HEK293 (cell line): ENCODE data around the gene KDM2B.

ENCODE experiments used
- CTCF ChIA-PET: fragments of 350-600 bp; formaldehyde crosslinking; extraction: SDS; loops from one replicate; lab custom pipeline; 2021; ENCODE audit warnings: antibody characterized with exemption; lab: Yijun Ruan, JAX
- POLR2A ChIA-PET: fragments of 300-600 bp; formaldehyde crosslinking; extraction: SDS; loops from one replicate; lab custom pipeline; 2020; ENCODE audit warnings: antibody characterized with exemption, inconsistent platforms; lab: Yijun Ruan, JAX
- H3K27ac ChIP-seq: fragments of 200-500 bp; sonication (Bioruptor generic); 2 replicates; pipeline ENCODE4 v1.5.1; 2014; ENCODE audit warnings: low read depth, low read length, control low read depth, inconsistent platforms; ENCODE audit errors: extremely low read depth
- H3K36me3 ChIP-seq, 2 experiments: fragments of 200-500 bp in 1 of 2; sonication (Bioruptor generic) in 1 of 2; 1 replicate in 1 of 2; 2 replicates in 1 of 2; pipeline ENCODE4 v1.5.1; 2014 to 2017; ENCODE audit warnings: inconsistent platforms in 2 of 2, low read length in 2 of 2; ENCODE audit not compliant: control insufficient read depth in 2 of 2, insufficient read depth in 1 of 2
- H3K4me1 ChIP-seq: fragments of 200-500 bp; sonication (Bioruptor generic); 2 replicates; pipeline ENCODE4 v1.5.1; 2014; ENCODE audit warnings: mild to moderate bottlenecking, low read length, inconsistent platforms; ENCODE audit not compliant: control insufficient read depth, insufficient read depth
- H3K4me3 ChIP-seq: 2 replicates; pipeline ENCODE4 v1.5.1; 2011; ENCODE audit warnings: low read depth, mild to moderate bottlenecking, control low read depth, low read length, moderate library complexity
- H3K9me3 ChIP-seq: fragments of 200-500 bp; sonication (Bioruptor generic); 2 replicates; pipeline ENCODE4 v1.5.1; 2014; ENCODE audit warnings: low read depth, low read length, inconsistent platforms; ENCODE audit not compliant: control insufficient read depth, insufficient read depth
- RBAK ChIP-seq: fragments of 450-650 bp; formaldehyde crosslinking; IDR thresholded peaks from 2 replicates; pipeline ENCODE4 v1.5.1; 2016; ENCODE audit warnings: missing biosample characterization, missing genetic modification characterization
- SALL2 ChIP-seq: fragments of 450-650 bp; formaldehyde crosslinking; IDR thresholded peaks from 2 replicates; pipeline ENCODE4 v1.5.0; 2017; ENCODE audit warnings: missing biosample characterization, mild to moderate bottlenecking, missing genetic modification characterization, borderline replicate concordance
- SCRT2 ChIP-seq: fragments of 450-650 bp; formaldehyde crosslinking; IDR thresholded peaks from 2 replicates; pipeline ENCODE4 v1.5.1; 2016; ENCODE audit warnings: missing biosample characterization, missing genetic modification characterization
- SP2 ChIP-seq: fragments of 450-650 bp; formaldehyde crosslinking; IDR thresholded peaks from 2 replicates; pipeline ENCODE4 v1.5.1; 2016; ENCODE audit warnings: missing biosample characterization, missing genetic modification characterization
- TCF7L2 ChIP-seq: IDR thresholded peaks from 2 replicates; pipeline ENCODE4 v1.6.1; 2011; ENCODE audit warnings: low read depth, mild to moderate bottlenecking, inconsistent platforms, low read length, moderate library complexity, borderline replicate concordance
- ZFP37 ChIP-seq: fragments of 450-650 bp; formaldehyde crosslinking; IDR thresholded peaks from 2 replicates; pipeline ENCODE4 v1.5.1; 2016; ENCODE audit warnings: missing biosample characterization, missing genetic modification characterization
- ZIC2 ChIP-seq: fragments of 450-650 bp; formaldehyde crosslinking; IDR thresholded peaks from 2 replicates; pipeline ENCODE4 v1.5.1; 2016; ENCODE audit warnings: missing biosample characterization, missing genetic modification characterization
- ZNF121 ChIP-seq: fragments of 450-650 bp; formaldehyde crosslinking; IDR thresholded peaks from 2 replicates; pipeline ENCODE4 v1.5.1; 2016; ENCODE audit warnings: missing biosample characterization, missing genetic modification characterization
- ZNF223 ChIP-seq: fragments of 450-650 bp; formaldehyde crosslinking; IDR thresholded peaks from 2 replicates; pipeline ENCODE4 v1.5.1; 2016; ENCODE audit warnings: missing biosample characterization, missing genetic modification characterization
- ZNF366 ChIP-seq: fragments of 450-650 bp; formaldehyde crosslinking; conservative IDR thresholded peaks from 2 replicates; pipeline ENCODE4 v1.5.1; 2016; ENCODE audit warnings: missing biosample characterization, missing genetic modification characterization
- ZNF37A ChIP-seq: fragments of 450-650 bp; IDR thresholded peaks from 2 replicates; pipeline ENCODE4 v1.5.1; 2018; ENCODE audit warnings: missing biosample characterization, missing genetic modification characterization
- ZNF561 ChIP-seq: fragments of 450-650 bp; IDR thresholded peaks from 2 replicates; pipeline ENCODE4 v1.5.1; 2018; ENCODE audit warnings: missing biosample characterization, missing genetic modification characterization, borderline replicate concordance
- ZNF571 ChIP-seq: fragments of 450-650 bp; formaldehyde crosslinking; IDR thresholded peaks from 2 replicates; pipeline ENCODE4 v1.5.0; 2017; ENCODE audit warnings: missing biosample characterization, missing genetic modification characterization
- ZNF76 ChIP-seq: fragments of 450-650 bp; formaldehyde crosslinking; IDR thresholded peaks from 2 replicates; pipeline ENCODE4; 2016; ENCODE audit warnings: low read depth, missing biosample characterization, missing genetic modification characterization, borderline replicate concordance
- ZNF776 ChIP-seq: fragments of 450-650 bp; formaldehyde crosslinking; IDR thresholded peaks from 2 replicates; pipeline ENCODE4 v1.5.0; 2017; ENCODE audit warnings: missing biosample characterization, missing genetic modification characterization, borderline replicate concordance
- ZNF777 ChIP-seq: fragments of 450-650 bp; formaldehyde crosslinking; IDR thresholded peaks from 2 replicates; pipeline ENCODE4 v1.5.1; 2017; ENCODE audit warnings: missing biosample characterization, missing genetic modification characterization, borderline replicate concordance
- TF ChIP-seq, protein P1 (sequence below): fragments of 450-650 bp; formaldehyde crosslinking; IDR thresholded peaks from 2 replicates; pipeline ENCODE4 v1.5.1; 2017; ENCODE audit warnings: missing biosample characterization, missing genetic modification characterization
- TF ChIP-seq, protein P2 (sequence below): fragments of 450-650 bp; formaldehyde crosslinking; IDR thresholded peaks from 2 replicates; pipeline ENCODE4 v1.5.1; 2017; ENCODE audit warnings: missing biosample characterization, mild to moderate bottlenecking, missing genetic modification characterization, moderate library complexity
- TF ChIP-seq, protein P3 (sequence below): fragments of 450-650 bp; formaldehyde crosslinking; IDR thresholded peaks from 2 replicates; pipeline ENCODE4 v1.5.1; 2016; ENCODE audit warnings: missing biosample characterization, missing genetic modification characterization
- TF ChIP-seq, protein P4 (sequence below): fragments of 450-650 bp; formaldehyde crosslinking; IDR thresholded peaks from 2 replicates; pipeline ENCODE4 v1.5.1; 2016; ENCODE audit warnings: missing biosample characterization, missing genetic modification characterization

The KDM2B gene

DNA sequence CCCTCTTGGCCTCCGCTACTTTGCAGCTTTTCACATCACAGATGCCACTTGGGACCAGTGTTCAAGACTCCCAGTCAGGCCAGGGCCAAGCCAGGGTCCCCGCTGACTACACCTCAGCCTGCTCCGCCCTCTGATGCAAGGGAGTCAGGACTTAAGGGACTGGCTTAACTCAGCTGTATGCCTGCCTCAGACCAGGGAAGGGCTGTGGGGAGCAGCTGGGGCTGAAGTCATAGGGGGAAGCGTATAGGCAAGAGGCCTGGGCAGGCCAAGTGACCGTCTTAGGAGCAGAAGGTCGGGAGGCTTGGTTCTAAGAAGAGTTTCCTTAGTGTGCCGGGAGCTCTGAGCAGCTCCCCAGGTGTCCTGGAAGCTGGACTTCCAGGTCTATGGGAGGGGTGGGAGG, 21.9 kb downstream of the KDM2B start (continued):
- TF ChIP-seq, protein P1, sequence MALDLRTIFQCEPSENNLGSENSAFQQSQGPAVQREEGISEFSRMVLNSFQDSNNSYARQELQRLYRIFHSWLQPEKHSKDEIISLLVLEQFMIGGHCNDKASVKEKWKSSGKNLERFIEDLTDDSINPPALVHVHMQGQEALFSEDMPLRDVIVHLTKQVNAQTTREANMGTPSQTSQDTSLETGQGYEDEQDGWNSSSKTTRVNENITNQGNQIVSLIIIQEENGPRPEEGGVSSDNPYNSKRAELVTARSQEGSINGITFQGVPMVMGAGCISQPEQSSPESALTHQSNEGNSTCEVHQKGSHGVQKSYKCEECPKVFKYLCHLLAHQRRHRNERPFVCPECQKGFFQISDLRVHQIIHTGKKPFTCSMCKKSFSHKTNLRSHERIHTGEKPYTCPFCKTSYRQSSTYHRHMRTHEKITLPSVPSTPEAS (tag by site-specific recombination), result no peak
- TF ChIP-seq ZNF571, result no peak
- TF ChIP-seq ZNF37A (tag by site-specific recombination), result no peak
- TF ChIP-seq ZIC2, result no peak
- no peak for TF ChIP-seq RBAK (tag by site-specific recombination)
- TF ChIP-seq, protein P2, sequence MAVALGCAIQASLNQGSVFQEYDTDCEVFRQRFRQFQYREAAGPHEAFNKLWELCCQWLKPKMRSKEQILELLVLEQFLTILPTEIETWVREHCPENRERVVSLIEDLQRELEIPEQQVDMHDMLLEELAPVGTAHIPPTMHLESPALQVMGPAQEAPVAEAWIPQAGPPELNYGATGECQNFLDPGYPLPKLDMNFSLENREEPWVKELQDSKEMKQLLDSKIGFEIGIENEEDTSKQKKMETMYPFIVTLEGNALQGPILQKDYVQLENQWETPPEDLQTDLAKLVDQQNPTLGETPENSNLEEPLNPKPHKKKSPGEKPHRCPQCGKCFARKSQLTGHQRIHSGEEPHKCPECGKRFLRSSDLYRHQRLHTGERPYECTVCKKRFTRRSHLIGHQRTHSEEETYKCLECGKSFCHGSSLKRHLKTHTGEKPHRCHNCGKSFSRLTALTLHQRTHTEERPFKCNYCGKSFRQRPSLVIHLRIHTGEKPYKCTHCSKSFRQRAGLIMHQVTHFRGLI, result no peak

DNA sequence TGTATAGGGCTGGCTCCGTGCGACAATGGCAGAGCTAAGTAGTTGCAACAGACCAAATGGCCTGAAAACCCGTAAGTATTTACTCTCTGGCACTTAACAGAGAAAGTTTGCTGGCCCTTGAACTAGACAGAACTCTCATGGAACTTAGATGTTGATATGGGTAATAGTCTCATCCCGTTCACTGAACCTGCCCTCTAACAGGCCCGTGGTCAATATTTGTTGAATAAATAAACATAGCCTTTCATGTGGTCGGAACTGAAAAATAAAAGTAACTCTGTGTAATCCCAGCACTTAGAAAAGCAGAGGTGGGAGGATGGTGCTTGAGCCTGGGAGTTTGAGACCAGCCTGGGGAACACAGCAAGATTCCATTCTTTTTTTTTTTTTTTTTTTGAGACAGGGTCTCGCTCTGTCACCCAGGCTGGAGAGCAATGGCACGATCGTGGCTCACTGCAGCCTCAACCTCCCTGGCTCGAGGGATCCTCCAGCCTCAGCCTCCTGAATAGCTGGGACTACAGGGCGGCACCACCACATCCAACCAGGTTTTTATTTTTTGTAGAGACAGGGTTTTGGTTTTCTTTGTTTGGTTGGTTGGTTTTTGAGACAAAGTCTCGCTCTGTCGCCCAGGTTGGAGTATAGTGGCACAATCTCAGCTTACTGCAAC, 29.7 kb downstream of the KDM2B start:
- Histone ChIP-seq H3K4me1 (no peaks in the 10 kb centered on the region), H3K9me3 (no peaks in the 10 kb centered on the region), H3K4me3 (no peak overlapping the region), H3K27ac (no peak overlapping the region), H3K36me3 (peaks cover 5 to 28% of the 10 kb centered on the region in 2 experiments; a peak in 2 of 3 replicates)
- ChIA-PET CTCF (interaction anchor here (1.1 to 7.0 kb wide), 10 partner anchors 11 to 243 kb away, joined by 3 to 121 read pairs (median 9); partner anchors contain the start of genes MORN3, ORAI1, RHOF and TMEM120B), POLR2A (no interaction called here)
- no peak for TF ChIP-seq SCRT2 (tag by site-specific recombination)
- TF ChIP-seq TCF7L2, result 0 out of 2 replicates have a peak, but pooled peaks have one; percentile 22

DNA sequence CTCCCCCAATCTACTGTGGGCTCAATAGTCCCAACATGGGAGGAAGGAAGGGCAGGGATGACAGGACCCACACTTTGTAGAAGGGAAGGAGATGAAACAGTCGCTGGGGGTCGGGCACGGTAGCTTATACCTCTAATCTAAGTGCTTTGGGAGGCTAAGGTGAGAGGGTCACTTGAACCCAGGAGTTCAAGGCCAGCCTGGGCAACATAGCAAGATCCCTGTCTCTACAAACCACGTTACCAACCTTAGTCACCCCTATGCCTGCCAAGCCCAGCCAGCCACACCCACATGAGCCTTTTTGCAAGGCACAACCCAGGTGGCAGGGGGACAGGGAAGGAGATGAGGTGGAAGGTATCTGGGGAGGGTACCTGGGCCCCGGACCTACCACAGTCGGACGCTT, 31.7 kb downstream of the KDM2B start:
- no peak overlapping the region for H3K27ac ChIP-seq
- no peaks in the 10 kb centered on the region for H3K9me3 ChIP-seq
- no peaks in the 10 kb centered on the region for H3K4me1 ChIP-seq
- H3K36me3 ChIP-seq, result peaks cover 5 to 35% of the 10 kb centered on the region in 2 experiments; a peak in 2 of 3 replicates
- no peak overlapping the region for H3K4me3 ChIP-seq
- TF ChIP-seq ZNF366 (tag by site-specific recombination), result no peak
- TF ChIP-seq ZNF121 (tag by site-specific recombination), result peak; percentile 79
- TF ChIP-seq, all 188 proteins: peak for 1
- ChIA-PET POLR2A (no interaction called here), CTCF (interaction anchor here (1.2 to 7.0 kb wide), 2 partner anchors 76 to 131 kb away, joined by 3 to 121 read pairs; no protein-coding TSS in a partner anchor)

DNA sequence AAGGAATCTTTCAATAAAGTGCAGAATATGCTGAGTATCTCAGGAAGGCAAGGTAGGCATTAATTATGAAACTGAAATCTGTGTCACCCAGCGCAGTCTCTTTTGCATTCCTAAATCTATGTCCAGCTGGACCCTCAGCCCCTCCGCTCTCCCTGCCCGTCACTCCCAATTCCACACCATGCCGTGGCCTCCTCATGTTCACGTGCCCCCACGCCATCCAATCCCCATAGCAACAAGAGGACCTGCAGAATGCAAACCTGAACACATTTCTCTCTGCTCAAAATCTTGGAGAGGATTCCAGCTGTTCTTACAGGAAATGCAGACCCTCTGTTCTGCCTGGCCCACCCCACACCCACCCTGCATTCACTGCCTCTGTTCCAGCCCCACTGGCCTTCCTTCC, 35.3 kb downstream of the KDM2B start:
- H3K9me3 ChIP-seq, result no peaks in the 10 kb centered on the region
- H3K4me3 ChIP-seq, result no peak overlapping the region
- no peak overlapping the region for H3K27ac ChIP-seq
- H3K36me3 ChIP-seq, result peaks cover 5 to 38% of the 10 kb centered on the region in 2 experiments; a peak in 2 of 3 replicates
- no peaks in the 10 kb centered on the region; the same call in 1 of the 2 replicates for H3K4me1 ChIP-seq
- ChIA-PET CTCF (interaction anchor here (0.6 to 1.8 kb wide), 5 partner anchors 42 to 1334 kb away, joined by 3 to 6 read pairs (median 4); no protein-coding TSS in a partner anchor), POLR2A (no interaction called here)
- TF ChIP-seq SALL2 (tag by site-specific recombination) (no peak), RBAK (tag by site-specific recombination) (no peak), ZFP37 (tag by site-specific recombination) (no peak), ZNF776 (tag by site-specific recombination) (no peak), ZNF223 (tag by site-specific recombination) (no peak), SP2 (tag by site-specific recombination) (no peak), ZNF561 (tag by site-specific recombination) (no peak), ZNF777 (tag by site-specific recombination) (no peak), ZNF76 (no peak)
- TF ChIP-seq, protein P3, sequence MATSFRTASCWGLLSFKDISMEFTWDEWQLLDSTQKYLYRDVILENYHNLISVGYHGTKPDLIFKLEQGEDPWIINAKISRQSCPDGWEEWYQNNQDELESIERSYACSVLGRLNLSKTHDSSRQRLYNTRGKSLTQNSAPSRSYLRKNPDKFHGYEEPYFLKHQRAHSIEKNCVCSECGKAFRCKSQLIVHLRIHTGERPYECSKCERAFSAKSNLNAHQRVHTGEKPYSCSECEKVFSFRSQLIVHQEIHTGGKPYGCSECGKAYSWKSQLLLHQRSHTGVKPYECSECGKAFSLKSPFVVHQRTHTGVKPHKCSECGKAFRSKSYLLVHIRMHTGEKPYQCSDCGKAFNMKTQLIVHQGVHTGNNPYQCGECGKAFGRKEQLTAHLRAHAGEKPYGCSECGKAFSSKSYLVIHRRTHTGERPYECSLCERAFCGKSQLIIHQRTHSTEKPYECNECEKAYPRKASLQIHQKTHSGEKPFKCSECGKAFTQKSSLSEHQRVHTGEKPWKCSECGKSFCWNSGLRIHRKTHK (tag by site-specific recombination), result no peak
- TF ChIP-seq, protein P4, sequence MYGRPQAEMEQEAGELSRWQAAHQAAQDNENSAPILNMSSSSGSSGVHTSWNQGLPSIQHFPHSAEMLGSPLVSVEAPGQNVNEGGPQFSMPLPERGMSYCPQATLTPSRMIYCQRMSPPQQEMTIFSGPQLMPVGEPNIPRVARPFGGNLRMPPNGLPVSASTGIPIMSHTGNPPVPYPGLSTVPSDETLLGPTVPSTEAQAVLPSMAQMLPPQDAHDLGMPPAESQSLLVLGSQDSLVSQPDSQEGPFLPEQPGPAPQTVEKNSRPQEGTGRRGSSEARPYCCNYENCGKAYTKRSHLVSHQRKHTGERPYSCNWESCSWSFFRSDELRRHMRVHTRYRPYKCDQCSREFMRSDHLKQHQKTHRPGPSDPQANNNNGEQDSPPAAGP, result no peak
